Tibial artery (tissue), 4 donors: Measurements from ENCODE around the gene SYT1.

Experiments
- DNase-seq, 2 donors: peaks; one replicate each; pipeline ENCODE4 v3.0.0-alpha.2; 2019
- H3K27ac ChIP-seq, 2 donors: fragments of 200-600 bp; sonication (generic) in 1 of 2; 1 replicate in 1 of 2; 2 replicates in 1 of 2; pipeline ENCODE4 v1.5.1; 2018 to 2019; ENCODE audit warnings: mild to moderate bottlenecking in 1 of 2
- H3K27me3 ChIP-seq, 2 donors: fragments of 200-600 bp; sonication (generic) in 1 of 2; one replicate each; pipeline versions ENCODE4 v1.5.1 to v1.6.0; 2016 to 2019
- H3K36me3 ChIP-seq, 3 donors: fragments of 200-600 bp; sonication (generic) in 2 of 3; one replicate each; pipeline ENCODE4 v1.5.1; 2016 to 2019; ENCODE audit warnings: mild to moderate bottlenecking in 2 of 3
- H3K4me1 ChIP-seq, 4 donors: fragments of 200-600 bp; sonication (generic) in 2 of 4; 1 replicate in 3 of 4; 2 replicates in 1 of 4; pipeline ENCODE4 v1.5.1; 2016 to 2019
- H3K4me3 ChIP-seq, 2 donors: fragments of 200-600 bp; sonication (generic) in 1 of 2; 1 replicate in 1 of 2; 2 replicates in 1 of 2; pipeline ENCODE4 v1.5.1; 2018 to 2019; ENCODE audit warnings: mild to moderate bottlenecking in 2 of 2
- H3K9me3 ChIP-seq, 3 donors: fragments of 200-600 bp; sonication (generic) in 1 of 3; one replicate each; pipeline ENCODE4 v1.5.1; 2016 to 2019
- CTCF ChIP-seq, 2 experiments: fragments of 200-600 bp in 1 of 2; fragments of 450-650 bp in 1 of 2; IDR thresholded peaks; one replicate each; pipeline ENCODE4 v1.5.1; 2017 to 2019; ENCODE audit warnings: antibody characterized with exemption in 2 of 2, mild to moderate bottlenecking in 1 of 2, moderate library complexity in 1 of 2
- intact Hi-C: fragments of 100-400 bp; cut with DNase I; formaldehyde crosslinking; loops from one replicate; pipeline ENCODE4 v1.15.0; 2023; ENCODE audit warnings: low total_unique reads

Gene SYT1

GRCh38 chr12:78870539-78870938, 6.0 kb downstream of the SYT1 start:
- no peak for DNase-seq
- no peak for TF ChIP-seq CTCF (IDR thresholded peaks at IDR 0.05)
- H3K36me3 ChIP-seq: no peaks in the 10 kb centered on the region
- H3K27me3 ChIP-seq: no peaks in the 10 kb centered on the region
- H3K27ac ChIP-seq: no peak overlapping the region
- H3K9me3 ChIP-seq: no peaks in the 10 kb centered on the region
- no peaks in the 10 kb centered on the region for H3K4me1 ChIP-seq
- intact Hi-C loops: no loop called here
- H3K4me3 ChIP-seq: no peak overlapping the region

GRCh38 chr12:78871566-78871965, 7.0 kb downstream of the SYT1 start:
- no peak for DNase-seq
- intact Hi-C loops: no loop called here
- H3K27ac ChIP-seq: no peak overlapping the region
- TF ChIP-seq CTCF (IDR thresholded peaks at IDR 0.05): no peak
- H3K4me1 ChIP-seq: no peaks in the 10 kb centered on the region
- no peaks in the 10 kb centered on the region for H3K36me3 ChIP-seq
- H3K9me3 ChIP-seq: no peaks in the 10 kb centered on the region
- H3K4me3 ChIP-seq: no peak overlapping the region
- H3K27me3 ChIP-seq: no peaks in the 10 kb centered on the region

- intact Hi-C loops: no loop called here
- H3K4me1 ChIP-seq: no peaks in the 10 kb centered on the region
- H3K27me3 ChIP-seq: no peaks in the 10 kb centered on the region
- no peak for DNase-seq
- H3K4me3 ChIP-seq: no peak overlapping the region
- H3K27ac ChIP-seq: no peak overlapping the region
- H3K36me3 ChIP-seq: no peaks in the 10 kb centered on the region
- no peak for TF ChIP-seq CTCF (IDR thresholded peaks at IDR 0.05)
- H3K9me3 ChIP-seq: no peaks in the 10 kb centered on the region
These were observed 13.9 kb downstream of the SYT1 start for GRCh38 chr12:78878459-78878858.

- DNase-seq: no peak
- TF ChIP-seq CTCF (IDR thresholded peaks at IDR 0.05): no peak
- H3K27me3 ChIP-seq: no peaks in the 10 kb centered on the region
- H3K36me3 ChIP-seq: no peaks in the 10 kb centered on the region
- intact Hi-C loops: no loop called here
- no peak overlapping the region for H3K4me3 ChIP-seq
- no peaks in the 10 kb centered on the region for H3K4me1 ChIP-seq
- no peak overlapping the region for H3K27ac ChIP-seq
- no peaks in the 10 kb centered on the region for H3K9me3 ChIP-seq
These were observed 14.3 kb downstream of the SYT1 start for GRCh38 chr12:78878866-78879265.

- no peak overlapping the region for H3K27ac ChIP-seq
- TF ChIP-seq CTCF (IDR thresholded peaks at IDR 0.05): no peak
- H3K4me1 ChIP-seq: no peaks in the 10 kb centered on the region
- no peaks in the 10 kb centered on the region for H3K9me3 ChIP-seq
- intact Hi-C loops: no loop called here
- no peak overlapping the region for H3K4me3 ChIP-seq
- H3K36me3 ChIP-seq: no peaks in the 10 kb centered on the region
- DNase-seq: no peak
- H3K27me3 ChIP-seq: no peaks in the 10 kb centered on the region
These were observed 15.5 kb downstream of the SYT1 start for GRCh38 chr12:78880078-78880477.

- TF ChIP-seq CTCF (IDR thresholded peaks at IDR 0.05): no peak
- Histone ChIP-seq H3K9me3 (no peaks in the 10 kb centered on the region), H3K27me3 (no peaks in the 10 kb centered on the region), H3K36me3 (no peaks in the 10 kb centered on the region), H3K4me3 (no peak overlapping the region), H3K27ac (no peak overlapping the region), H3K4me1 (no peaks in the 10 kb centered on the region)
- intact Hi-C loops: no loop called here
- DNase-seq: no peak
These were observed 17.1 kb downstream of the SYT1 start for GRCh38 chr12:78881685-78882084.
